ENCODE measurements around the gene MTA2.

The MTA2 gene

GRCh38 chr11:62545437-62546243 lies 56.0 kb downstream of the MTA2 start:
- peak; percentile 70 for DNase-seq

- peak; percentile 56 for DNase-seq
Measured at GRCh38 chr11:62544581-62545436, 56.9 kb downstream of the MTA2 start.

GRCh38 chr11:62543680-62544444 lies 57.8 kb downstream of the MTA2 start:
- peak; percentile 17 for DNase-seq

Data from CD4-positive, alpha-beta T cell treated with Interleukin-15 for 1 hour (primary cell).